Mesodermal cell (in vitro differentiated cells): ENCODE data around the gene TP73.

ENCODE experiments used
- H3K27ac ChIP-seq: 2 replicates; pipeline ENCODE4 v1.7.0; 2013; ENCODE audit warnings: mild to moderate bottlenecking, low read depth, low read length, moderate library complexity; ENCODE audit not compliant: severe bottlenecking
- H3K36me3 ChIP-seq: 2 replicates; pipeline ENCODE4 v1.7.1; 2013; ENCODE audit warnings: mild to moderate bottlenecking, low read length, moderate library complexity; ENCODE audit not compliant: control insufficient read depth, insufficient read depth
- H3K4me1 ChIP-seq: one replicate; pipeline ENCODE4 v1.7.1; 2013; ENCODE audit warnings: mild to moderate bottlenecking, low read length; ENCODE audit not compliant: insufficient read depth, control insufficient read depth, poor library complexity, severe bottlenecking
- H3K4me3 ChIP-seq: 2 replicates; pipeline ENCODE4 v1.7.0; 2013; ENCODE audit warnings: low read length, control low read depth, mild to moderate bottlenecking; ENCODE audit not compliant: insufficient read depth, poor library complexity, severe bottlenecking; ENCODE audit errors: extremely low read depth
- H3K9me3 ChIP-seq: 2 replicates; pipeline ENCODE4 v1.7.1; 2013; ENCODE audit warnings: mild to moderate bottlenecking, low read length, moderate library complexity; ENCODE audit not compliant: control insufficient read depth
- WGBS, 2 experiments: methylation state at CpG; one replicate each; pipeline ENCODE4 v1.1.5; 2013; ENCODE audit warnings: missing lambda C conversion rate in 2 of 2; ENCODE audit not compliant: insufficient coverage in 2 of 2; 5-methylcytosine and 5-hydroxymethylcytosine counted together

Gene TP73

DNA sequence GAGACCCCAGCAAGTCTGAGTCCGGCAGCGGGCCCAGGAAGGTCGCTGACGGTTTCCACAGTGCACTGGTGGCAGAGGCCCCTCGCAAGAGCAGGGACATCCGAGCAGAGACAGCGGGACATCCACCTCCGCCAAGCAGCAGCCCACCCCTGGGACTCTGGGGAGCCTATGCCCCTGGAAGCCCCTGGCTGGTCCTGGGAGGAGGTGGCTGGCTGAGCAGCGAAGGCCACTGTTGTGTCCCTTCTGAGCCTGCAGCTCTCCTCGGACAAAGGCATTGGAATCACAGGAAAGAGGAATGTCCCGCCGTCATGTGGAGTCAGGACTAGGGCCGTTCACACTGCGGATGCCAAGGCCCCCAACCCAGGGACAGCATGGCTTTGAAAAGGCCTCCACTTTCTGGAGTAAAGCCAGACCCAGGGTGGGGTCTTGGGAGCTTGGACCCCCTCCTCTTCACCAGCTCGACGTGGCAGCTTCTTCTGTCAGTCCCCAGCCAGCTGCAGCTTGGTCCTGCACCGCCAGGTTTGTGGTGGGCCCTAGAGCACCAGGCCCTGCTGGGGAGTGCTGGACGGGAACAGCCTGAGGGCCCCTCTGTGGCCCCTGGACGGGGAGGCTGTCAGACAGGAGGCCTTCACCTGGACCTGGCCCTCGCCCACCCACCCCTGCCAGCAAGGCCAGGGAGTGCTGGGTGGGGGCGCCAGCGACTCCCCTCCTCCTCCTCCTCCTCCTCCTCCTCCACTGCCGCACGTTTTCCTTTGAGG is 42.4 kb upstream of the TP73 start:
- Histone ChIP-seq H3K9me3 (no peaks in the 10 kb centered on the region), H3K4me1 (peaks cover 45% of the 10 kb centered on the region), H3K4me3 (peak overlapping the region; percentile 63), H3K36me3 (no peaks in the 10 kb centered on the region), H3K27ac (no peak overlapping the region)
- WGBS, 2 experiments = 74 to 75% methylated on average over 20 to 24 of the region's 24 CpGs

DNA sequence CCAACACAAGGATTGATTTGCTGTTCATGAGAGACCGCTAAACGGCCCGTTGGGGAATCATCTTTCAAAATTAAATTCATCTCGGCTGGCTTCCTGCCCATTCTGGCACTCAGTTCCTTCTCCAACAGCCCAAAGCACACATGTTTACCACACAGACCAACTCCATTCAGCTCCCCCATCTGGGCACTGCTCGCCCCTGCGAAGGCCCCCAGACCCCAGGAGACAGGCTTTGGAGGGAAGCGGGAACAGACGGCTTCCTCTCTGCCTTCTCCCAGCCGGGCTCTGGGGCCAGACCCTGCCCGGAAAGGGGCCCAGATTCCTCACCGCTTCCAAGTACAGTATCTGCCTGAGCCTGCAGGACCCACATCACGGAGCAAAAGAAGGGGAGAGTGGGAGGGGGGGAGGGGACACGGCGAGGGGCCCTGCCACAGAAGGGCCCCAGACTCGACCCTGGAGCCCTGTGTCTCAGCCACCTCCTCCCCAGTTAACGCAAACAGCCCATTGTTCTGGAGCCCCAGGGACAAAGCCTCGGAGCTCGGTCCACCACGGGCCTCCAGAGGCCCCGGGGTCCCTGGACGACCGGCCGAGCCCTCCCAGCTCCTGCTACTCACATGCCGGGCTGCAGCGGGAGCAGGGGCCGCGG is 41.7 kb upstream of the TP73 start:
- Histone ChIP-seq H3K36me3 (no peaks in the 10 kb centered on the region), H3K4me3 (peak overlapping the region; percentile 63), H3K9me3 (no peaks in the 10 kb centered on the region), H3K27ac (peak overlapping the region; percentile 10), H3K4me1 (peaks cover 49% of the 10 kb centered on the region)
- 8 to 11% methylated on average over 16 to 24 of the region's 27 CpGs for WGBS, 2 experiments

DNA sequence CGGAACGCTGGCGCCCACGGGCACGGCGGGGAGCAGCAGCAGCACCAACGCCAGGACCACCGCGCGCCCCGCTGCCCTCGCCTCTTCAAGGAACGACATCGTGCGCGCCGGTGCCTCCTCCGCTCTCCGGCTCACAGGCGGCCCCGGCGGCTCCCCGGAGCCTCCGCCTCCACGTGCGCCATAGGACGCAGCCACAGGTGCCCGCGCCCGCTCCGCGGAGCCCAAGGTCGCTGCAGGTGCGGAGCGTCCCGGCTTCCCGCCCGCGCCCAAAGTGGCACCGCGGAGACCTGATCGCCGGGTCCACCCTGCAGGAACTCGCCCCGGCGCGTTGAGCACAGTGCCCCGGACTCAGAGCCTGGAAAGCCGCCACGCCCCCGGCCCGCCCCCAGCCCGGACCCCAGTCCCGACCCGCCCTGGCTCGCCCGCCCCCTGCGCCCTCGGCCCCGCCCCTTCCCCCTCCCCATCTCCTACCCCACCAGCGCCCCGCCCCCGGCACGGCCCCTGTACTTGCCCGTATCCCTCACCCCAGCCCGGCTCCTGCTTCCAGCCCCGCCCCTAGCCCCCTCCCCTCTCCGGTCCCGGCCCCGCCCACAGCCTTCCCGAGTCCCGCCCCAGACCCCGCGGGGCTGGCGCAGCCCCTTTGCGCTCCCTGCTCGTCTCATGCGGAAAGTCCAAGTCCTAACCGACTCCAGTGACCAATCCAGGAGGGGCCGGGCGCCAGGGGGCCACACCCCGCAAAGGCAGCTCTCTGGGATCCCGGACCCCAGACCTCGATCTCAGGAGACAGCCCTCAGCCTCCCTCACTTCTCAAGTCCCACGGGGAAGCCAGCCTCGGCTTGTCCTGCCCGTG is 40.9 kb upstream of the TP73 start, which contains the start of gene MEGF6:
TSS of gene MEGF6 (minus strand) at position 339 of the 850 bp plus-strand sequence. CDS start at position 99, 240 bp downstream.
- Histone ChIP-seq H3K4me1 (peaks cover 49% of the 10 kb centered on the region), H3K27ac (peak within 1 kb of the TSS; percentile 10), H3K36me3 (no peaks in the 10 kb centered on the region), H3K9me3 (no peaks in the 10 kb centered on the region), H3K4me3 (peak within 1 kb of the TSS; percentile 63)
- WGBS, 2 experiments = 3 to 4% methylated on average over 43 to 57 of the region's 87 CpGs

DNA sequence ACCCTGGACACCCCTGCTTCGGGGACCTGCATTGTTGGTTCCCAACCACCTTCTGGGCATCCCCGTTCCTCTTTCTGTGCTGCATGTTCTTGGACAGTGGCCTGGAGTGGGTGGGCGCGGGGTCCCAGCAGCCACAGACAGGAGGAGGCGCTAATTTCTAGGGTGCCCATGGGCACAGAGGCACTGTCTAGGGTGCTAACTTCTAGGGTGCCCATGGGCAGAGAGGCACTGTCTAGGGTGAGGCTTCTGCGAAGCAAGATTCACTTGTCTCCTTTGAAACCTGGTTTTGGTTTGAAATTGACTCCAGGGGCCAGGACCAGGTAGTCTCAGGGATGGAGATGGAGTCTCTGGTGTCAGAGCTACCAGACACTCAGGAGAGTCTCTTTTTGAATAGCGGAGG is 40.2 kb upstream of the TP73 start:
- Histone ChIP-seq H3K4me1 (peaks cover 49% of the 10 kb centered on the region), H3K36me3 (no peaks in the 10 kb centered on the region), H3K9me3 (no peaks in the 10 kb centered on the region), H3K27ac (no peak overlapping the region), H3K4me3 (no peak overlapping the region)
- WGBS, 2 experiments = 84 to 88% methylated on average over 7 of the region's 7 CpGs

DNA sequence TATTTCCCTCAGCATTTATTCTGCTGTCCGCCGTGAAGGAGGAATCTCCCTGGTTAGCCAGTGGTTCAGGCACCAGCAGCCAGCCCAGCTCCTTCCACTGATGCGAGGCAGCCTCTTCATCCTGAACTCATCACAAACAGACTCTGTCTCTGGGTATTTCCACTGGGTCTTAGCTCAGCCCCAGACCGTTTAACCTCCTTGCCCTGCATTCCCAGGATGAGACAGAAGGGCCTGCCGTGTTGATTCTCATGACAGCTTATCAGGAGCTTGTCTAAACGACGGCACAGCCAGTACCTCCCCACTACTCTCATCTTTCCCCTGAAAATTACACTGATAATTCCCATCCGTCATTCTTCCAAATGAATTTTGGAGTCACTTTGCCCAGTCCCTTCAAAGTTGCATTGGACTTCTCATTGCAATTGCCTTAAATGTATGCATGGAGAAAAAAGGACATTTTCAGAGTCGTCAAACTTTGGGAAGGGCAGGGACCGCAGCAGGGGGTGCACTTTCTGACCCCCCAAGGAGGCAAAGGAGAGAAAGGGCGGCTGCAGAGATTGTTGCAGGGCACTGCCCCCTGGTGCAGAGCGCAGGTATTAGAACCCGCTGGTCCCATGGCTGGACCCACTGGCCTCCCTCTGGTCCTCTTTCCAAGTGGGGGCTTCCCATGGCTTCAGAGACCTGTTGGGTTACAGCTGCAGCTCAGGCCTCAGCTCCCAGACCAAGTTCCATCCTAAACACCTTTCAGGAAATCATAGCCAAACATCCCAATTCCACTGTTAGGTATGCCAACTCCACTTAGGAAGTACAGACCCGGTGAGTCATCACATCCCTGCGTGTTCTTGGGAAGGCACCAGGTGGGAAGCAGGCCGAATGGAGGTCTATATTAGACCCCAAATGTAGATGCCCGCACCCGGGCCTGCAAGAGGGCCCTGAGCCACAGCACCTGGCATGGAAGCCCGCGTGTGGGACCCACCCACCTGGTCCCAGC is 37.3 kb upstream of the TP73 start:
- Histone ChIP-seq H3K9me3 (no peaks in the 10 kb centered on the region), H3K36me3 (no peaks in the 10 kb centered on the region), H3K4me1 (peaks cover 36% of the 10 kb centered on the region), H3K4me3 (no peak overlapping the region), H3K27ac (peak overlapping the region; percentile 43)
- 52 to 62% methylated on average over 15 to 20 of the region's 20 CpGs for WGBS, 2 experiments

DNA sequence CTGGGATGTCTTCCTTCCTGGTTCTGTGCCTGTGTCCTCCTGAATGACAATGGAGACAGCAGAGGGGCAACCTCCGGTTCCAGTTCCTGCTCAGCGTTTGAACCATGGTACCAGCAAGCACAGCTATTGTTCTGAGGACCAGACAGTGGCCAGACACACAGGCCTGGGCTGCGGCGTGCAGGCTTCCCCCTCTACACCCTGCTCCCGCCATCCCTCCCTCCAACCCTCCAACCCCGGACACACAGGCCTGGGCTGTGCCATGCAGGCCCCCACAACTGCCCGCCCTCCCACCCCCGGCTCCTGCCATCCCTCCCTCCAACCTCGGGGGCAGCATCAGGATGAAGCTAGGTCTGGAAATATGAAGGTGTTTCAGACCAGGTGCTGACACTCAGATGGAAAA is 35.5 kb upstream of the TP73 start:
- Histone ChIP-seq H3K36me3 (no peaks in the 10 kb centered on the region), H3K27ac (no peak overlapping the region)
- 73 to 93% methylated on average over 2 to 4 of the region's 9 CpGs for WGBS, 2 experiments

DNA sequence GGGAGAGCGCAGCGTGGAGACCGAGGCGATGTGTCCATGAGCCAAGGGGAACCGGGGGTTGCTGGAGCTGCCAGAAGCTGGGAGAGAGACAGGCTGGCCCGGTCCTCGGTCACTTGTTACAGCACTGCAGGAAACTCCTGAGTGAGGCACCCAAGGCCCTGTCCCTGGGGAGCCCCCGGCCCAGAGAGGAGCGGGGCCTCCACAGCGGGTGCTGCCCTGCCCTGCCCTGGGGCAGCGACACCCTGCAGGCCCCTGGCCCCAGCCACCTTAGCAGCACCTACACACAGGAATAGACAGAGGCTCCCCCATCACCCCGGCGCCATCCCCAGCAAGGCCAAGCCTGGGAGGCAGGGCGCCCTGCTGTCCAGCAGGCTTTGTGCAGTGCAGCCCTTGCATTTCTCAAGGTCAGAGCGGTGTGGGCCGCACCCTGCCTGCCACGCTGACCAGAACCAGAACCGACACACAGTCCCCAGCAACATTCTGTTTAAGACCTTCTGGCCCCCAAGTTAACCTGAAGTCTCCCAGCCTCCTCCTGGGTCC is 34.4 kb upstream of the TP73 start:
- no peak overlapping the region for H3K27ac ChIP-seq
- H3K36me3 ChIP-seq = no peaks in the 10 kb centered on the region
- H3K4me1 ChIP-seq = peaks cover 26% of the 10 kb centered on the region
- H3K4me3 ChIP-seq = no peak overlapping the region
- WGBS, 2 experiments = 87 to 98% methylated on average over 12 to 16 of the region's 18 CpGs
- H3K9me3 ChIP-seq = no peaks in the 10 kb centered on the region

More for the DNA sequence above, 35.5 kb upstream of the TP73 start:
- Histone ChIP-seq H3K9me3 (no peaks in the 10 kb centered on the region), H3K4me3 (no peak overlapping the region), H3K4me1 (peaks cover 34% of the 10 kb centered on the region)

DNA sequence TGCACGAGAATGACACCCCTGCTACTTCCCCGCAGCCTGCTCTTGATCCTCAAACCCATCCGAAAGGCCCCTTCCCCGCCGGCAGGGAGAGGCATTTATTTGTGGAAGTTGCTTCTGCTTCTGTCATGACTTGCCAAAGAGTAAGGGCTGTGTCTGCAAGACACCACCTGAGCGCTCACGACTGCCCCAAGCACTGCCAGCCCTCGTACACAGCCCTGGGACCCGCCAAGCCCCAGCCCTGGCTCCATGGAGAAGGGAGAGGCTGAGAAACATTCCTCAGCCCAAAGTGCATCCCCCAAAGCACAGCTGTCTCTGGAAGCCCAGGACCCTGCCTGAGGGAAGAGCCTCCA is 33.8 kb upstream of the TP73 start:
- no peak overlapping the region for H3K27ac ChIP-seq
- no peaks in the 10 kb centered on the region for H3K36me3 ChIP-seq
- H3K9me3 ChIP-seq = no peaks in the 10 kb centered on the region
- WGBS, 2 experiments = 90 to 94% methylated on average over 7 to 9 of the region's 9 CpGs
- no peak overlapping the region for H3K4me3 ChIP-seq
- peaks cover 22% of the 10 kb centered on the region for H3K4me1 ChIP-seq

DNA sequence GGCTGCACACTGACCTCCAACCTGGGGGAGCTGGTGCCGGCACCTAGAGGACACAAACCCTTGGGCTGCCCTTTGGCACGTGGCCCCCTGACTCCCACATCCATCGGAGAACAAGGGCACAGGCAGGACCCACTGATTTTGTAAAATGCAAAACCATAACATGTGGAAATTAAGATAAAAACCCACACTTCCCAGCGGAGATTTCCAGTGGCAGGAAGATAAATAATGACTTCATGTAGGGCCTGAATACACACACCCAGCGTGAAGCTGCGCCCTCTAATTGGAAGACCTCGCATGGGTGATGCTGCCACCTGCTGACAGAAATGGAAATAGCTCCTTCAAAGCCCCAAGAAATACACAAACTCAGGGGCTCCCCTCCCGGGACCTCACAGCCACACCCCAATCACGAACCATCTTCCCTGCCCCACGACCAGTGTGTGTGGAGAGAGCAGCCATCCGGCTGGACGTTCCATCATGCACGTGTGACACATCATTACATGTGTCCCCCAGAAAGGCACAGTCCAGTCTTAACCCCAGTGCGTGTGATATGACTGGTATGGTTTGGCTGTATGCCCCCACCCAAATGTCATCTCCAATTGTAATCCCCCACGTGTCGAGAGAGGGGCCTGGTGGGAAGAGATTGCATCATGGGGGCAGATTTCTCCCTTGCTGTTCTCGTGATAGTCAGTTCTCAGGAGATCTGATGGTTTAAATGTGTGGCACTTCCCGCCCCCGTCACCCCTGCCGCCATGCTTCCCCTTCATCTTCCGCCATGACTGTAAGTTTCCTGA is 33.2 kb upstream of the TP73 start:
- H3K27ac ChIP-seq = no peak overlapping the region

More for the DNA sequence above, 33.2 kb upstream of the TP73 start:
- H3K36me3 ChIP-seq = no peaks in the 10 kb centered on the region
- WGBS, 2 experiments = 25 to 29% methylated on average over 8 to 13 of the region's 21 CpGs
- H3K9me3 ChIP-seq = no peaks in the 10 kb centered on the region
- peaks cover 19% of the 10 kb centered on the region for H3K4me1 ChIP-seq
- no peak overlapping the region for H3K4me3 ChIP-seq
